ENCODE measurements around the gene GIT2. TPM values are rescaled to one million over a fixed set of nuclear protein-coding genes. Genes with fewer than 3 reads are reported as not detected.

The GIT2 gene
- total and polyA plus RNA-seq, 2 donors from 2014 or later: 10.4 to 46.2 TPM

- DNase-seq (no peak), FAIRE-seq (no peak)
- Histone ChIP-seq H3K27me3 (ENCODE audit: control insufficient read depth, insufficient read depth, low read length) (no peaks in the 10 kb centered on the region), H3K27ac (ENCODE audit: low read depth in 2 of 2, low read length in 2 of 2) (no peak overlapping the region), H3K4me1 (ENCODE audit: control insufficient read depth in 2 of 3, insufficient read depth in 2 of 3, low read depth in 1 of 3, low read length in 3 of 3) (peaks cover 0 to 3% (median 0%) of the 10 kb centered on the region in 3 donors), H3K36me3 (ENCODE audit: control insufficient read depth in 2 of 3, insufficient read depth in 3 of 3, low read length in 3 of 3) (peaks cover 0 to 3% (median 0%) of the 10 kb centered on the region in 3 donors), H3K4me3 (ENCODE audit: low read length in 3 of 3) (no peak overlapping the region), H3K9ac (ENCODE audit: low read length in 3 of 3) (no peak overlapping the region), H3K9me3 (ENCODE audit: control insufficient read depth in 2 of 3, insufficient read depth in 1 of 3, low read length in 3 of 3) (no peaks in the 10 kb centered on the region)
- TF ChIP-seq CTCF (IDR thresholded peaks at IDR 0.05; ENCODE audit: borderline replicate concordance, extremely low read depth, insufficient read depth): no peak
- intact Hi-C loops (cut with DNase I): no loop called here
These were observed 23.3 kb downstream of the GIT2 start for GRCh38 chr12:109972821-109973220.

GRCh38 chr12:109968801-109969200 is 27.4 kb downstream of the GIT2 start:
- H3K27ac ChIP-seq (ENCODE audit: low read depth in 2 of 2, low read length in 2 of 2): no peak overlapping the region
- no peak for DNase-seq
- no peak for TF ChIP-seq CTCF (IDR thresholded peaks at IDR 0.05; ENCODE audit: borderline replicate concordance, extremely low read depth, insufficient read depth)
- H3K9me3 ChIP-seq (ENCODE audit: control insufficient read depth in 2 of 3, insufficient read depth in 1 of 3, low read length in 3 of 3): no peaks in the 10 kb centered on the region
- H3K27me3 ChIP-seq (ENCODE audit: control insufficient read depth, insufficient read depth, low read length): no peaks in the 10 kb centered on the region
- no peak overlapping the region for H3K9ac ChIP-seq (ENCODE audit: low read length in 3 of 3)
- intact Hi-C loops (cut with DNase I): no loop called here
- peaks cover 0 to 5% (median 0%) of the 10 kb centered on the region in 3 donors for H3K4me1 ChIP-seq (ENCODE audit: control insufficient read depth in 2 of 3, insufficient read depth in 2 of 3, low read depth in 1 of 3, low read length in 3 of 3)
- peaks cover 0 to 7% (median 5%) of the 10 kb centered on the region in 3 donors for H3K36me3 ChIP-seq (ENCODE audit: control insufficient read depth in 2 of 3, insufficient read depth in 3 of 3, low read length in 3 of 3)
- H3K4me3 ChIP-seq (ENCODE audit: low read length in 3 of 3): no peak overlapping the region
- no peak for FAIRE-seq

DNA sequence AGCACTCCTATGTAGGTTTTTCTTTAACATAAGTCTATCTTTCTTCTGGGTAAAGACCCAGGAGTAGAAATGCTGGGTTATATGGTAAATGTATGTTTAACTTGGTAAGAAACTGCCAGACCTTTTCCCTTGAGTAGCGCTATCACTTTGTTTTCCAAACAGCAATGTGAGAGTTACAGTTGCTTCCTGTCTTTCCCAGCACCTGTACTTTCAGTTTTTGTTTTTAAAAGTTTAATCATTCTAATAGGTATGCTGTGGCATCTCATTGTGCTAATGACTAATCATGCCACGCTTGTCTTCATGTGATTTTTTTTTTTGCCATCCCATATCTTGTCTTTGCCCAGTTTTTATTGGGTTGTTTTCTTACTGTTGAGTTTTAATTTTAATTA is 28.1 kb downstream of the GIT2 start:
- peaks cover 0 to 13% (median 5%) of the 10 kb centered on the region in 3 donors for H3K36me3 ChIP-seq (ENCODE audit: control insufficient read depth in 2 of 3, insufficient read depth in 3 of 3, low read length in 3 of 3)
- no peaks in the 10 kb centered on the region for H3K27me3 ChIP-seq (ENCODE audit: control insufficient read depth, insufficient read depth, low read length)
- no peak overlapping the region for H3K27ac ChIP-seq (ENCODE audit: low read depth in 2 of 2, low read length in 2 of 2)
- TF ChIP-seq CTCF (IDR thresholded peaks at IDR 0.05; ENCODE audit: borderline replicate concordance, extremely low read depth, insufficient read depth): no peak
- intact Hi-C loops (cut with DNase I): no loop called here
- peaks cover 0 to 5% (median 0%) of the 10 kb centered on the region in 3 donors for H3K4me1 ChIP-seq (ENCODE audit: control insufficient read depth in 2 of 3, insufficient read depth in 2 of 3, low read depth in 1 of 3, low read length in 3 of 3)
- H3K4me3 ChIP-seq (ENCODE audit: low read length in 3 of 3): no peak overlapping the region
- DNase-seq (no peak), FAIRE-seq (no peak)
- H3K9ac ChIP-seq (ENCODE audit: low read length in 3 of 3): no peak overlapping the region
- H3K9me3 ChIP-seq (ENCODE audit: control insufficient read depth in 2 of 3, insufficient read depth in 1 of 3, low read length in 3 of 3): no peaks in the 10 kb centered on the region
